Neural cell (in vitro differentiated cells): ENCODE results near the gene SIK3. TPM values are rescaled to one million over a fixed set of nuclear protein-coding genes. Genes with fewer than 3 reads are reported as not detected.

ENCODE experiments used
- H2AFZ ChIP-seq: fragments of 200-600, 300-800 bp; sonication (generic), shearing (Covaris generic); 2 replicates; pipeline ENCODE4 v1.6.0; 2014; ENCODE audit warnings: low read depth, mild to moderate bottlenecking, antibody characterized with exemption, low read length, moderate library complexity
- H3F3A ChIP-seq: fragments of 200-600 bp; shearing (Covaris generic); 2 replicates; pipeline ENCODE4 v1.6.1; 2016; ENCODE audit warnings: mild to moderate bottlenecking, moderate library complexity, mixed read lengths, antibody characterized with exemption, low read length; ENCODE audit not compliant: insufficient read depth, poor library complexity, severe bottlenecking
- H3K27ac ChIP-seq: fragments of 200-600, 300-800 bp; sonication (generic), shearing (Covaris generic); 2 replicates; pipeline ENCODE4 v1.5.1; 2014; ENCODE audit warnings: mild to moderate bottlenecking, low read length, moderate library complexity
- H3K27me3 ChIP-seq: fragments of 300-800, 200-600 bp; sonication (generic), shearing (Covaris generic); 2 replicates; pipeline ENCODE4 v1.6.0; 2014; ENCODE audit warnings: mild to moderate bottlenecking, low read depth, low read length, moderate library complexity; ENCODE audit not compliant: insufficient read depth
- H3K36me3 ChIP-seq: fragments of 300-800, 200-600 bp; sonication (generic), shearing (Covaris generic); 2 replicates; pipeline ENCODE4 v1.5.1; 2014; ENCODE audit warnings: mild to moderate bottlenecking, antibody characterized with exemption, low read length, moderate library complexity; ENCODE audit not compliant: insufficient read depth
- H3K4me2 ChIP-seq: fragments of 300-800, 200-600 bp; sonication (generic), shearing (Covaris generic); 2 replicates; pipeline ENCODE4 v1.6.0; 2014; ENCODE audit warnings: mild to moderate bottlenecking, low read length
- H3K4me3 ChIP-seq: fragments of 300-800, 200-600 bp; sonication (generic), shearing (Covaris generic); 2 replicates; pipeline ENCODE4 v1.5.1; 2014; ENCODE audit warnings: mild to moderate bottlenecking, low read length, moderate library complexity
- H3K79me2 ChIP-seq: fragments of 200-600 bp; shearing (Covaris generic); replicated peaks from 2 replicates; pipeline ENCODE4 v1.6.0; 2014; ENCODE audit warnings: mild to moderate bottlenecking, low read length, moderate library complexity; ENCODE audit not compliant: insufficient read depth
- H3K9ac ChIP-seq: fragments of 300-800, 200-600 bp; sonication (generic), shearing (Covaris generic); 2 replicates; pipeline ENCODE4 v1.6.1; 2016; ENCODE audit warnings: mild to moderate bottlenecking, low read length, mixed read lengths
- H3K9me2 ChIP-seq: fragments of 200-600 bp; shearing (Covaris generic); 2 replicates; pipeline ENCODE4 v1.6.1; 2016; ENCODE audit warnings: mild to moderate bottlenecking, low read length, mixed read lengths; ENCODE audit not compliant: insufficient read depth
- H3K9me3 ChIP-seq: fragments of 200-600, 300-800 bp; sonication (generic), shearing (Covaris generic); 2 replicates; pipeline ENCODE4 v1.6.1; 2016; ENCODE audit warnings: mild to moderate bottlenecking, mixed run types, low read length, moderate library complexity, mixed read lengths
- H4K20me1 ChIP-seq: fragments of 200-600 bp; shearing (Covaris generic); 2 replicates; pipeline ENCODE4 v1.6.1; 2016; ENCODE audit warnings: mild to moderate bottlenecking, mixed run types; ENCODE audit not compliant: insufficient read depth
- EP300 ChIP-seq: fragments of 450-650 bp; conservative IDR thresholded peaks from 2 replicates; pipeline ENCODE4 v1.6.1; 2014; ENCODE audit warnings: antibody characterized with exemption, mild to moderate bottlenecking, moderate library complexity; ENCODE audit not compliant: poor library complexity, severe bottlenecking
- EZH2 ChIP-seq: fragments of 200-600, 300-800 bp; shearing (Covaris generic), sonication (generic); IDR thresholded peaks from 2 replicates; pipeline ENCODE4 v1.6.1; 2014; ENCODE audit warnings: antibody characterized with exemption, low read length, borderline replicate concordance, mild to moderate bottlenecking; ENCODE audit not compliant: insufficient read depth, poor library complexity, severe bottlenecking
- MXI1 ChIP-seq: fragments of 450-650 bp; conservative IDR thresholded peaks from 2 replicates; pipeline ENCODE4 v1.6.1; 2014; ENCODE audit warnings: antibody characterized with exemption, mild to moderate bottlenecking; ENCODE audit not compliant: poor library complexity, severe bottlenecking
- POLR2AphosphoS5 ChIP-seq: IDR thresholded peaks from 2 replicates; pipeline ENCODE4 v1.6.1; 2012
- RAD21 ChIP-seq: fragments of 450-650 bp; conservative IDR thresholded peaks from 2 replicates; pipeline ENCODE4 v1.6.1; 2014; ENCODE audit warnings: antibody characterized with exemption, mild to moderate bottlenecking, moderate library complexity
- REST ChIP-seq: IDR thresholded peaks from 2 replicates; pipeline ENCODE4 v1.6.1; 2012; ENCODE audit warnings: borderline replicate concordance
- SMC3 ChIP-seq: fragments of 450-650 bp; conservative IDR thresholded peaks from 2 replicates; pipeline ENCODE4 v1.6.1; 2014; ENCODE audit warnings: antibody characterized with exemption, mild to moderate bottlenecking, moderate library complexity; ENCODE audit not compliant: poor library complexity
- TAF1 ChIP-seq: IDR thresholded peaks from 2 replicates; pipeline ENCODE4 v1.6.1; 2012; ENCODE audit warnings: low read depth
- polyA plus RNA-seq: library from polyadenylated mRNA; depleted of rRNA; stranded (reverse); fragments of >200 nt; gene quantifications from 2 replicates; pipeline ENCODE4 v1.2.3, GENCODE V29; 2014
- TF ChIP-seq, protein P1 (sequence below): fragments of 450-650 bp; IDR thresholded peaks from 2 replicates; pipeline ENCODE4 v1.5.1; 2014; ENCODE audit warnings: antibody characterized with exemption, mild to moderate bottlenecking, moderate library complexity; ENCODE audit not compliant: poor library complexity, severe bottlenecking

Gene SIK3
- polyA plus RNA-seq, 1 donor from 2014 or later, result 11.2 TPM

GRCh38 chr11:116808262-116809175 lies 289.7 kb downstream of the SIK3 start:
- Histone ChIP-seq H3K9me2 (no peaks in the 10 kb centered on the region), H4K20me1 (no peaks in the 10 kb centered on the region), H3K9me3 (no peaks in the 10 kb centered on the region), H3K27me3 (no peaks in the 10 kb centered on the region), H3K9ac (no peak overlapping the region), H3K36me3 (no peaks in the 10 kb centered on the region), H2AFZ (no peak overlapping the region), H3K4me3 (no peak overlapping the region), H3K79me2 (no peaks in the 10 kb centered on the region), H3K27ac (no peak overlapping the region), H3F3A (no peaks in the 10 kb centered on the region), H3K4me2 (no peak overlapping the region)
- TF ChIP-seq TAF1 (no peak), POLR2AphosphoS5 (no peak), SMC3 (no peak), RAD21 (no peak), MXI1 (no peak), EZH2 (no peak), REST (no peak), EP300 (no peak)
- TF ChIP-seq, protein P1, sequence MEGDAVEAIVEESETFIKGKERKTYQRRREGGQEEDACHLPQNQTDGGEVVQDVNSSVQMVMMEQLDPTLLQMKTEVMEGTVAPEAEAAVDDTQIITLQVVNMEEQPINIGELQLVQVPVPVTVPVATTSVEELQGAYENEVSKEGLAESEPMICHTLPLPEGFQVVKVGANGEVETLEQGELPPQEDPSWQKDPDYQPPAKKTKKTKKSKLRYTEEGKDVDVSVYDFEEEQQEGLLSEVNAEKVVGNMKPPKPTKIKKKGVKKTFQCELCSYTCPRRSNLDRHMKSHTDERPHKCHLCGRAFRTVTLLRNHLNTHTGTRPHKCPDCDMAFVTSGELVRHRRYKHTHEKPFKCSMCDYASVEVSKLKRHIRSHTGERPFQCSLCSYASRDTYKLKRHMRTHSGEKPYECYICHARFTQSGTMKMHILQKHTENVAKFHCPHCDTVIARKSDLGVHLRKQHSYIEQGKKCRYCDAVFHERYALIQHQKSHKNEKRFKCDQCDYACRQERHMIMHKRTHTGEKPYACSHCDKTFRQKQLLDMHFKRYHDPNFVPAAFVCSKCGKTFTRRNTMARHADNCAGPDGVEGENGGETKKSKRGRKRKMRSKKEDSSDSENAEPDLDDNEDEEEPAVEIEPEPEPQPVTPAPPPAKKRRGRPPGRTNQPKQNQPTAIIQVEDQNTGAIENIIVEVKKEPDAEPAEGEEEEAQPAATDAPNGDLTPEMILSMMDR, result no peak

DNA sequence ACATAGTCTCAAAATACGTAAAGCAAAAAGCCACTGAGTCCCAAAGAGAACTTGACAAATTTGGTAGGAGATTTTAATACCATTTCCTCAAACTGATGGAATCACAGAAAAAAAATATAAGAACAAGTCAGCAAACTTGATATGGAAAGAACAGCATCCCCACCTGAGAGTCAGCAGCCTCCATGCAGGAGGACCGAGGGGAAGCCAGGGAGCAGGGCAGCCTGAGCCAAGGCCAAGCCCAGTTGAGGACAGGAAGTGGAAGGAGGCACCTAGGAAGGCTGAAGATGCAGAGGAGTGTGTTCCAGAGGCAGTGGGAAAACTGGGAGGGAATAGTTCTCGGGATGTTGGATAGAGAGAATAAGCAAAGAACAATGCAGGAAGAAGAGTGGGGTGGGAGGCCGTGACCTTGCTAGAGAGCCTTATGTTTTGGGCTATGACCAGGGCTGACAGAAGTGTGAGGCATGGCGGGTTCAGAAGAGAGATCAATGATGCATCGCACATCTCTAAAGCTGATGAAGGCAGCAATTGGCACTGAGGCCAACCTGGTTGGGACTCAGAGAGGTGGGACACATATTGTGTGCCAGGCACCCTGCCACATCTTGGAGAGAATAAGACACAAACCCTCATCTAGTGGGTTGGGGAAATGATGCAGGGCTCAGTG lies 290.5 kb downstream of the SIK3 start:
- H3K4me3 ChIP-seq, result no peak overlapping the region
- H3K9me2 ChIP-seq, result no peaks in the 10 kb centered on the region
- H4K20me1 ChIP-seq, result no peaks in the 10 kb centered on the region
- H2AFZ ChIP-seq, result no peak overlapping the region
- no peaks in the 10 kb centered on the region for H3K9me3 ChIP-seq
- no peaks in the 10 kb centered on the region for H3K36me3 ChIP-seq
- H3K27ac ChIP-seq, result no peak overlapping the region
- no peak overlapping the region for H3K4me2 ChIP-seq
- H3K27me3 ChIP-seq, result no peaks in the 10 kb centered on the region
- H3F3A ChIP-seq, result no peaks in the 10 kb centered on the region
- no peak for TF ChIP-seq POLR2AphosphoS5
- TF ChIP-seq EP300, result no peak
- TF ChIP-seq TAF1, result no peak
- no peak for TF ChIP-seq EZH2
- no peak for TF ChIP-seq RAD21
- no peak for TF ChIP-seq SMC3
- H3K79me2 ChIP-seq, result no peaks in the 10 kb centered on the region
- no peak overlapping the region for H3K9ac ChIP-seq
